ENCODE results near the gene CAMK1D.

GRCh38 chr10:12689893-12690292 lies 340.5 kb downstream of the CAMK1D start:
- TF ChIP-seq CTCF (IDR thresholded peaks at IDR 0.05; ENCODE audit: low read length) (no peak), EZH2 (optimal IDR thresholded peaks at IDR 0.05; ENCODE audit: low read depth, low read length) (no peak)
